GM23338 (cell line): ENCODE measurements around the gene ACAD10. TPM values are rescaled to one million over a fixed set of nuclear protein-coding genes. Genes with fewer than 3 reads are reported as not detected.

Experiments
- ATAC-seq: fragments of 200-7000 bp; cut with Tn5 transposase; 3 replicates; pipeline ENCODE4 v1.9.1; 2020
- DNase-seq: peaks from one replicate; pipeline ENCODE4 v3.0.0-alpha.2; 2015; ENCODE audit warnings: low spot score
- H2AFZ ChIP-seq: fragments of 200-600 bp; sonication (generic); 2 replicates; pipeline ENCODE4 v1.8.0; 2016; ENCODE audit warnings: antibody characterized with exemption, mild to moderate bottlenecking, moderate library complexity
- H3F3A ChIP-seq: fragments of 200-600 bp; sonication (generic); replicated peaks from 2 replicates; pipeline ENCODE4 v1.8.0; 2017; ENCODE audit warnings: antibody characterized with exemption, mixed run types, low read depth
- H3K27ac ChIP-seq: fragments of 200-600 bp; sonication (generic); 2 replicates; pipeline ENCODE4 v1.6.1; 2016; ENCODE audit warnings: low read depth
- H3K27me3 ChIP-seq: fragments of 200-600 bp; sonication (generic); 2 replicates; pipeline ENCODE4 v1.8.0; 2016; ENCODE audit warnings: mild to moderate bottlenecking, mixed run types, moderate library complexity; ENCODE audit not compliant: insufficient read depth
- H3K36me3 ChIP-seq: fragments of 200-600 bp; sonication (generic); 2 replicates; pipeline ENCODE4 v1.8.0; 2016; ENCODE audit warnings: mild to moderate bottlenecking; ENCODE audit not compliant: insufficient read depth
- H3K4me1 ChIP-seq: fragments of 200-600 bp; sonication (generic); 2 replicates; pipeline ENCODE4 v1.8.0; 2016; ENCODE audit warnings: mild to moderate bottlenecking, moderate library complexity; ENCODE audit not compliant: insufficient read depth
- H3K4me2 ChIP-seq: fragments of 200-600 bp; sonication (generic); 2 replicates; pipeline ENCODE4 v1.7.1; 2017; ENCODE audit warnings: mixed run types
- H3K4me3 ChIP-seq: fragments of 200-600 bp; sonication (generic); 2 replicates; pipeline ENCODE4 v1.6.1; 2016; ENCODE audit warnings: mixed run types
- H3K79me2 ChIP-seq: fragments of 200-600 bp; sonication (generic); replicated peaks from 2 replicates; pipeline ENCODE4 v1.8.0; 2017; ENCODE audit warnings: mild to moderate bottlenecking; ENCODE audit not compliant: insufficient read depth
- H3K9me2 ChIP-seq: fragments of 200-600 bp; sonication (generic); 2 replicates; pipeline ENCODE4 v1.8.0; 2017; ENCODE audit not compliant: insufficient read depth
- H4K20me1 ChIP-seq: fragments of 200-600 bp; sonication (generic); replicated peaks from 2 replicates; pipeline ENCODE4 v1.8.0; 2017; ENCODE audit warnings: mild to moderate bottlenecking; ENCODE audit not compliant: insufficient read depth
- H3K27ac Mint-ChIP-seq: 2 replicates; pipeline ENCODE4 v1.8.0; 2020; ENCODE audit warnings: inconsistent platforms, mild to moderate bottlenecking, moderate library complexity, mixed read lengths
- H3K27me3 Mint-ChIP-seq: 3 replicates; pipeline ENCODE4 v1.8.0; 2022; ENCODE audit warnings: low read depth, mild to moderate bottlenecking, moderate library complexity, mixed read lengths, inconsistent platforms; ENCODE audit not compliant: insufficient read depth, poor library complexity
- H3K36me3 Mint-ChIP-seq: 3 replicates; pipeline ENCODE4 v1.8.0; 2021; ENCODE audit warnings: low read depth, mild to moderate bottlenecking, inconsistent platforms, moderate library complexity, mixed read lengths
- H3K4me1 Mint-ChIP-seq: 3 replicates; pipeline ENCODE4 v1.8.0; 2020; ENCODE audit warnings: mild to moderate bottlenecking, inconsistent platforms, mixed read lengths
- H3K4me3 Mint-ChIP-seq: 3 replicates; pipeline ENCODE4 v1.8.0; 2021; ENCODE audit warnings: moderate library complexity, mild to moderate bottlenecking, inconsistent platforms, mixed read lengths
- H3K9me3 Mint-ChIP-seq: 3 replicates; pipeline ENCODE4 v1.8.0; 2020; ENCODE audit warnings: moderate library complexity, mild to moderate bottlenecking, inconsistent platforms, mixed read lengths
- CREB1 ChIP-seq: fragments of 250-450 bp; sonication (Bioruptor Pico); IDR thresholded peaks from 2 replicates; pipeline ENCODE4 v1.5.0; 2020; ENCODE audit warnings: low read depth, mild to moderate bottlenecking, moderate library complexity
- EZH2 ChIP-seq: fragments of 200-600 bp; sonication (generic); IDR thresholded peaks from one replicate; pipeline ENCODE4 v1.8.0; 2017; ENCODE audit warnings: antibody characterized with exemption, mild to moderate bottlenecking, low read depth; ENCODE audit not compliant: unreplicated experiment
- EZH2phosphoT487 ChIP-seq: fragments of 200-600 bp; sonication (generic); IDR thresholded peaks from one replicate; pipeline ENCODE4 v1.8.1; 2018; ENCODE audit warnings: antibody characterized with exemption; ENCODE audit not compliant: unreplicated experiment
- JUNB ChIP-seq: IDR thresholded peaks from one replicate; pipeline ENCODE4 v1.6.1; 2016; ENCODE audit warnings: antibody characterized with exemption; ENCODE audit not compliant: unreplicated experiment
- NANOG ChIP-seq: IDR thresholded peaks from 2 replicates; pipeline ENCODE4 v1.6.1; 2016; ENCODE audit warnings: antibody characterized with exemption, borderline replicate concordance
- POLR2AphosphoS5 ChIP-seq: IDR thresholded peaks from 2 replicates; pipeline ENCODE4 v1.6.1; 2016; ENCODE audit warnings: antibody characterized with exemption, low read depth
- STAT1 ChIP-seq: IDR thresholded peaks from one replicate; pipeline ENCODE4 v1.6.1; 2016; ENCODE audit warnings: antibody characterized with exemption; ENCODE audit not compliant: unreplicated experiment
- ZNF114 ChIP-seq: fragments of 250-450 bp; sonication (Bioruptor Pico); IDR thresholded peaks from 2 replicates; pipeline ENCODE4 v1.5.0; 2020; ENCODE audit warnings: mild to moderate bottlenecking, moderate library complexity
- ZNF331 ChIP-seq: fragments of 250-450 bp; sonication (Bioruptor Pico); IDR thresholded peaks from 2 replicates; pipeline ENCODE4 v1.5.0; 2020; ENCODE audit warnings: low read depth, mild to moderate bottlenecking, moderate library complexity
- polyA plus RNA-seq: library from polyadenylated mRNA; unstranded; fragments of >200 nt; fragmentation: Nextera tagmentation; extraction: Ambion mirVana; gene quantifications from 2 replicates; pipeline ENCODE4 v1.2.1, GENCODE V29; 2016
- total RNA-seq: library from RNA; depleted of rRNA; stranded (reverse); fragments of >200 nt; shearing (Covaris generic); gene quantifications from 2 replicates; pipeline ENCODE4 v1.2.3, GENCODE V29; 2014
- TF ChIP-seq, protein P1 (sequence below): IDR thresholded peaks from 2 replicates; pipeline ENCODE4 v1.6.1; 2016; ENCODE audit warnings: antibody characterized with exemption
- TF ChIP-seq, protein P2 (sequence below), 2 experiments: fragments of 200-600 bp in 1 of 2; sonication (generic) in 1 of 2; conservative IDR thresholded peaks; 2 replicates each; pipeline versions ENCODE4 v1.5.1 to v1.6.1; 2016 to 2017; ENCODE audit warnings: antibody characterized with exemption in 2 of 2, low read depth in 2 of 2, mild to moderate bottlenecking in 2 of 2, moderate library complexity in 1 of 2
- TF ChIP-seq, protein P3 (sequence below): IDR thresholded peaks from one replicate; pipeline ENCODE4 v1.6.1; 2018; ENCODE audit warnings: antibody characterized with exemption; ENCODE audit not compliant: unreplicated experiment
- TF ChIP-seq, protein P4 (sequence below): fragments of 250-450 bp; sonication (Bioruptor Pico); IDR thresholded peaks from 2 replicates; pipeline ENCODE4 v1.5.0; 2020; ENCODE audit warnings: mild to moderate bottlenecking, moderate library complexity

The ACAD10 gene
- total and polyA plus RNA-seq, 2 experiments from 2014 or later = 16.3 to 23.1 TPM

DNA sequence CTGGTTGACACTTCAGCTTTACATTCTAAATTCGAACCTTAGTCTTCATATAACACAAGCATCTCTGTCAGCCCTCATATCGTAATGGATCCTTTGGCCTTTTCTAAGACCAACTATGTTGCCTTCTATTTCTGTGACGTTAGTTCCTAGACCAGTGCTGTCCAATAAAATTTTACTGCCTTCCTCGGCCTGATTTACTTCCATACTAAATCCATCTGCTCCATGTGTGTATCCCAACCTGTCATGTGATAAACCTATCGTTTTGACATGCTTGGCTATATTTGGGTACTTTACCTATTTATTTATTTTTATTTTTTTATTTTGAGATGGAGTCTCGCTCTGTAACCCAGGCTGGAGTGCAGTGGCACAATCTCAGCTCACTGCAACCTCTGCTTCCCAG is 20.3 kb downstream of the ACAD10 start (continued):
- TF ChIP-seq POLR2AphosphoS5 (no peak), ZNF114 (CRISPR knock-in tag) (no peak)

DNA sequence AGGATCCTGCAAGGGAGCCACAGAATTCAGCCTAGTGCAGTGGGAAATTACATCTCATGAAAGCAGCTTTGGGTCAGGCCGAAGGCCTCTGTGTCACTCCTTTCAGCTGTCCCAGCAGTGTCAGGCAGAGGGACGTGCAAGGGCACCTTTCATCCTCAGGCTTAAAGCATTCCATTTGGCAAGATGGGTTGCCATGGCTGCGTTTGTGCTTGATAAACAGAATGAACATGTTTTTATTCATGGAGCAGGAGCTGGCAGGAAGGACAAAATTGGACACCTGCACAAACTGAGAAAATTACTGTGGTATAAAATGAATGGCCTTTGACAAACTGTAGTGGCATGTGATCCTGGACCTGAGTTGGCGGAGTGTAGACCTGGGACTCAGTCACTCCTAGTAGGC is 29.4 kb downstream of the ACAD10 start:
- Histone ChIP-seq H3K4me2 (no peak overlapping the region), H3K79me2 (no peaks in the 10 kb centered on the region), H4K20me1 (no peaks in the 10 kb centered on the region), H3K36me3 (peaks cover 16% of the 10 kb centered on the region; the same call in 1 of the 2 replicates), H3K27me3 (no peaks in the 10 kb centered on the region), H3K4me3 (no peak overlapping the region), H3K27ac (no peak overlapping the region), H2AFZ (no peak overlapping the region), H3K4me1 (no peaks in the 10 kb centered on the region), H3K9me2 (no peaks in the 10 kb centered on the region), H3F3A (no peaks in the 10 kb centered on the region)
- H3K9me3 Mint-ChIP-seq = no peaks in the 10 kb centered on the region
- no peak overlapping the region for H3K27ac Mint-ChIP-seq
- no peaks in the 10 kb centered on the region for H3K4me1 Mint-ChIP-seq
- H3K4me3 Mint-ChIP-seq = no peak overlapping the region
- no peaks in the 10 kb centered on the region for H3K27me3 Mint-ChIP-seq
- peaks cover 32% of the 10 kb centered on the region for H3K36me3 Mint-ChIP-seq
- TF ChIP-seq, protein P1, sequence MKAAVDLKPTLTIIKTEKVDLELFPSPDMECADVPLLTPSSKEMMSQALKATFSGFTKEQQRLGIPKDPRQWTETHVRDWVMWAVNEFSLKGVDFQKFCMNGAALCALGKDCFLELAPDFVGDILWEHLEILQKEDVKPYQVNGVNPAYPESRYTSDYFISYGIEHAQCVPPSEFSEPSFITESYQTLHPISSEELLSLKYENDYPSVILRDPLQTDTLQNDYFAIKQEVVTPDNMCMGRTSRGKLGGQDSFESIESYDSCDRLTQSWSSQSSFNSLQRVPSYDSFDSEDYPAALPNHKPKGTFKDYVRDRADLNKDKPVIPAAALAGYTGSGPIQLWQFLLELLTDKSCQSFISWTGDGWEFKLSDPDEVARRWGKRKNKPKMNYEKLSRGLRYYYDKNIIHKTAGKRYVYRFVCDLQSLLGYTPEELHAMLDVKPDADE = no peak
- no peak for TF ChIP-seq EZH2phosphoT487
- no peak for TF ChIP-seq EZH2
- no peak for TF ChIP-seq ZNF331 (CRISPR knock-in tag)
- no peak for TF ChIP-seq NANOG
- TF ChIP-seq, protein P2, sequence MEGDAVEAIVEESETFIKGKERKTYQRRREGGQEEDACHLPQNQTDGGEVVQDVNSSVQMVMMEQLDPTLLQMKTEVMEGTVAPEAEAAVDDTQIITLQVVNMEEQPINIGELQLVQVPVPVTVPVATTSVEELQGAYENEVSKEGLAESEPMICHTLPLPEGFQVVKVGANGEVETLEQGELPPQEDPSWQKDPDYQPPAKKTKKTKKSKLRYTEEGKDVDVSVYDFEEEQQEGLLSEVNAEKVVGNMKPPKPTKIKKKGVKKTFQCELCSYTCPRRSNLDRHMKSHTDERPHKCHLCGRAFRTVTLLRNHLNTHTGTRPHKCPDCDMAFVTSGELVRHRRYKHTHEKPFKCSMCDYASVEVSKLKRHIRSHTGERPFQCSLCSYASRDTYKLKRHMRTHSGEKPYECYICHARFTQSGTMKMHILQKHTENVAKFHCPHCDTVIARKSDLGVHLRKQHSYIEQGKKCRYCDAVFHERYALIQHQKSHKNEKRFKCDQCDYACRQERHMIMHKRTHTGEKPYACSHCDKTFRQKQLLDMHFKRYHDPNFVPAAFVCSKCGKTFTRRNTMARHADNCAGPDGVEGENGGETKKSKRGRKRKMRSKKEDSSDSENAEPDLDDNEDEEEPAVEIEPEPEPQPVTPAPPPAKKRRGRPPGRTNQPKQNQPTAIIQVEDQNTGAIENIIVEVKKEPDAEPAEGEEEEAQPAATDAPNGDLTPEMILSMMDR (conservative IDR thresholded peaks at IDR 0.05; ENCODE audit: low read depth in 2 of 2) = no peak
- TF ChIP-seq, protein P3, sequence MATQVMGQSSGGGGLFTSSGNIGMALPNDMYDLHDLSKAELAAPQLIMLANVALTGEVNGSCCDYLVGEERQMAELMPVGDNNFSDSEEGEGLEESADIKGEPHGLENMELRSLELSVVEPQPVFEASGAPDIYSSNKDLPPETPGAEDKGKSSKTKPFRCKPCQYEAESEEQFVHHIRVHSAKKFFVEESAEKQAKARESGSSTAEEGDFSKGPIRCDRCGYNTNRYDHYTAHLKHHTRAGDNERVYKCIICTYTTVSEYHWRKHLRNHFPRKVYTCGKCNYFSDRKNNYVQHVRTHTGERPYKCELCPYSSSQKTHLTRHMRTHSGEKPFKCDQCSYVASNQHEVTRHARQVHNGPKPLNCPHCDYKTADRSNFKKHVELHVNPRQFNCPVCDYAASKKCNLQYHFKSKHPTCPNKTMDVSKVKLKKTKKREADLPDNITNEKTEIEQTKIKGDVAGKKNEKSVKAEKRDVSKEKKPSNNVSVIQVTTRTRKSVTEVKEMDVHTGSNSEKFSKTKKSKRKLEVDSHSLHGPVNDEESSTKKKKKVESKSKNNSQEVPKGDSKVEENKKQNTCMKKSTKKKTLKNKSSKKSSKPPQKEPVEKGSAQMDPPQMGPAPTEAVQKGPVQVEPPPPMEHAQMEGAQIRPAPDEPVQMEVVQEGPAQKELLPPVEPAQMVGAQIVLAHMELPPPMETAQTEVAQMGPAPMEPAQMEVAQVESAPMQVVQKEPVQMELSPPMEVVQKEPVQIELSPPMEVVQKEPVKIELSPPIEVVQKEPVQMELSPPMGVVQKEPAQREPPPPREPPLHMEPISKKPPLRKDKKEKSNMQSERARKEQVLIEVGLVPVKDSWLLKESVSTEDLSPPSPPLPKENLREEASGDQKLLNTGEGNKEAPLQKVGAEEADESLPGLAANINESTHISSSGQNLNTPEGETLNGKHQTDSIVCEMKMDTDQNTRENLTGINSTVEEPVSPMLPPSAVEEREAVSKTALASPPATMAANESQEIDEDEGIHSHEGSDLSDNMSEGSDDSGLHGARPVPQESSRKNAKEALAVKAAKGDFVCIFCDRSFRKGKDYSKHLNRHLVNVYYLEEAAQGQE = no peak
- TF ChIP-seq, protein P4, sequence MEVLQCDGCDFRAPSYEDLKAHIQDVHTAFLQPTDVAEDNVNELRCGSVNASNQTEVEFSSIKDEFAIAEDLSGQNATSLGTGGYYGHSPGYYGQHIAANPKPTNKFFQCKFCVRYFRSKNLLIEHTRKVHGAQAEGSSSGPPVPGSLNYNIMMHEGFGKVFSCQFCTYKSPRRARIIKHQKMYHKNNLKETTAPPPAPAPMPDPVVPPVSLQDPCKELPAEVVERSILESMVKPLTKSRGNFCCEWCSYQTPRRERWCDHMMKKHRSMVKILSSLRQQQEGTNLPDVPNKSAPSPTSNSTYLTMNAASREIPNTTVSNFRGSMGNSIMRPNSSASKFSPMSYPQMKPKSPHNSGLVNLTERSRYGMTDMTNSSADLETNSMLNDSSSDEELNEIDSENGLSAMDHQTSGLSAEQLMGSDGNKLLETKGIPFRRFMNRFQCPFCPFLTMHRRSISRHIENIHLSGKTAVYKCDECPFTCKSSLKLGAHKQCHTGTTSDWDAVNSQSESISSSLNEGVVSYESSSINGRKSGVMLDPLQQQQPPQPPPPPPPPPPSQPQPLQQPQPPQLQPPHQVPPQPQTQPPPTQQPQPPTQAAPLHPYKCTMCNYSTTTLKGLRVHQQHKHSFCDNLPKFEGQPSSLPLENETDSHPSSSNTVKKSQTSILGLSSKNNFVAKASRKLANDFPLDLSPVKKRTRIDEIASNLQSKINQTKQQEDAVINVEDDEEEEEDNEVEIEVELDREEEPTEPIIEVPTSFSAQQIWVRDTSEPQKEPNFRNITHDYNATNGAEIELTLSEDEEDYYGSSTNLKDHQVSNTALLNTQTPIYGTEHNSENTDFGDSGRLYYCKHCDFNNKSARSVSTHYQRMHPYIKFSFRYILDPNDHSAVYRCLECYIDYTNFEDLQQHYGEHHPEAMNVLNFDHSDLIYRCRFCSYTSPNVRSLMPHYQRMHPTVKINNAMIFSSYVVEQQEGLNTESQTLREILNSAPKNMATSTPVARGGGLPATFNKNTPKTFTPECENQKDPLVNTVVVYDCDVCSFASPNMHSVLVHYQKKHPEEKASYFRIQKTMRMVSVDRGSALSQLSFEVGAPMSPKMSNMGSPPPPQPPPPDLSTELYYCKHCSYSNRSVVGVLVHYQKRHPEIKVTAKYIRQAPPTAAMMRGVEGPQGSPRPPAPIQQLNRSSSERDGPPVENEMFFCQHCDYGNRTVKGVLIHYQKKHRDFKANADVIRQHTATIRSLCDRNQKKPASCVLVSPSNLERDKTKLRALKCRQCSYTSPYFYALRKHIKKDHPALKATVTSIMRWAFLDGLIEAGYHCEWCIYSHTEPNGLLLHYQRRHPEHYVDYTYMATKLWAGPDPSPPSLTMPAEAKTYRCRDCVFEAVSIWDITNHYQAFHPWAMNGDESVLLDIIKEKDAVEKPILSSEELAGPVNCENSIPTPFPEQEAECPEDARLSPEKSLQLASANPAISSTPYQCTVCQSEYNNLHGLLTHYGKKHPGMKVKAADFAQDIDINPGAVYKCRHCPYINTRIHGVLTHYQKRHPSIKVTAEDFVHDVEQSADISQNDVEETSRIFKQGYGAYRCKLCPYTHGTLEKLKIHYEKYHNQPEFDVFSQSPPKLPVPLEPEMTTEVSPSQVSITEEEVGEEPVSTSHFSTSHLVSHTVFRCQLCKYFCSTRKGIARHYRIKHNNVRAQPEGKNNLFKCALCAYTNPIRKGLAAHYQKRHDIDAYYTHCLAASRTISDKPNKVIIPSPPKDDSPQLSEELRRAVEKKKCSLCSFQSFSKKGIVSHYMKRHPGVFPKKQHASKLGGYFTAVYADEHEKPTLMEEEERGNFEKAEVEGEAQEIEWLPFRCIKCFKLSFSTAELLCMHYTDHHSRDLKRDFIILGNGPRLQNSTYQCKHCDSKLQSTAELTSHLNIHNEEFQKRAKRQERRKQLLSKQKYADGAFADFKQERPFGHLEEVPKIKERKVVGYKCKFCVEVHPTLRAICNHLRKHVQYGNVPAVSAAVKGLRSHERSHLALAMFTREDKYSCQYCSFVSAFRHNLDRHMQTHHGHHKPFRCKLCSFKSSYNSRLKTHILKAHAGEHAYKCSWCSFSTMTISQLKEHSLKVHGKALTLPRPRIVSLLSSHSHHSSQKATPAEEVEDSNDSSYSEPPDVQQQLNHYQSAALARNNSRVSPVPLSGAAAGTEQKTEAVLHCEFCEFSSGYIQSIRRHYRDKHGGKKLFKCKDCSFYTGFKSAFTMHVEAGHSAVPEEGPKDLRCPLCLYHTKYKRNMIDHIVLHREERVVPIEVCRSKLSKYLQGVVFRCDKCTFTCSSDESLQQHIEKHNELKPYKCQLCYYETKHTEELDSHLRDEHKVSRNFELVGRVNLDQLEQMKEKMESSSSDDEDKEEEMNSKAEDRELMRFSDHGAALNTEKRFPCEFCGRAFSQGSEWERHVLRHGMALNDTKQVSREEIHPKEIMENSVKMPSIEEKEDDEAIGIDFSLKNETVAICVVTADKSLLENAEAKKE (CRISPR knock-in tag) = no peak
- TF ChIP-seq CREB1 = no peak
- no peak for TF ChIP-seq POLR2AphosphoS5
- TF ChIP-seq JUNB = no peak
- no peak for TF ChIP-seq ZNF114 (CRISPR knock-in tag)
- TF ChIP-seq STAT1 = no peak
- DNase-seq (no peak), ATAC-seq (no peak)
